Esophagus squamous epithelium (tissue), 4 donors: ENCODE data around the gene AIP.

ENCODE experiments used
- CTCF ChIP-seq, 6 experiments: fragments of 450-650 bp in 4 of 6; fragments of 200-600 bp in 2 of 6; sonication (generic) in 2 of 6; IDR thresholded peaks; one replicate each; pipeline ENCODE4 v1.5.1; 2016 to 2019; ENCODE audit warnings: antibody characterized with exemption in 6 of 6, mild to moderate bottlenecking in 4 of 6, moderate library complexity in 4 of 6
- POLR2A ChIP-seq, 4 donors: fragments of 450-650 bp; IDR thresholded peaks; one replicate each; pipeline ENCODE4 v1.6.1; 2017; ENCODE audit warnings: antibody characterized with exemption in 4 of 4, mild to moderate bottlenecking in 4 of 4, moderate library complexity in 3 of 4

- no peak for TF ChIP-seq POLR2A (IDR thresholded peaks at IDR 0.05)
- no peak for TF ChIP-seq CTCF (IDR thresholded peaks at IDR 0.05)
Measured at GRCh38 chr11:67516806-67517205, 34.0 kb downstream of the AIP start.
